Large intestine (tissue), 3 donors: Measurements from ENCODE around the gene BBOF1. TPM values are rescaled to one million over a fixed set of nuclear protein-coding genes. Genes with fewer than 3 reads are reported as not detected.
"Not testable (repeated sequence)": the region's sequence is repeated elsewhere in the genome, so short reads cannot be mapped to it uniquely, and the experiment has no call there.

ENCODE experiments used
- DNase-seq, 2 donors: peaks; one replicate each; pipeline versions ENCODE4 v3.0.0 to v3.0.0-alpha.2; 2013
- H3K27ac ChIP-seq: one replicate; pipeline ENCODE4 v1.5.1; 2013; ENCODE audit warnings: low read length
- H3K27me3 ChIP-seq: 2 replicates; pipeline ENCODE4 v1.6.1; 2013; ENCODE audit warnings: low read length; ENCODE audit not compliant: control insufficient read depth, insufficient read depth
- H3K36me3 ChIP-seq: 2 replicates; pipeline ENCODE4 v1.6.1; 2013; ENCODE audit warnings: low read length; ENCODE audit not compliant: control insufficient read depth, insufficient read depth
- H3K4me1 ChIP-seq: one replicate; pipeline ENCODE4 v1.6.1; 2013; ENCODE audit warnings: low read length; ENCODE audit not compliant: control insufficient read depth, insufficient read depth
- H3K4me3 ChIP-seq: one replicate; pipeline ENCODE4 v1.5.1; 2013; ENCODE audit warnings: low read length
- H3K9me3 ChIP-seq: one replicate; pipeline ENCODE4 v1.6.1; 2013; ENCODE audit warnings: mild to moderate bottlenecking, low read depth, low read length, moderate library complexity; ENCODE audit not compliant: control insufficient read depth
- WGBS: methylation state at CpG from one replicate; pipeline ENCODE4 v1.1.5; 2013; ENCODE audit warnings: low lambda C conversion rate; ENCODE audit not compliant: insufficient coverage; 5-methylcytosine and 5-hydroxymethylcytosine counted together
- polyA plus RNA-seq: library from polyadenylated mRNA; unstranded; fragments of 120-200 nt; gene quantifications from one replicate; pipeline ENCODE4 v1.2.1, GENCODE V29; 2013

The BBOF1 gene
- polyA plus RNA-seq, 1 donor, result 6.9 TPM

- WGBS, result no CpG with 5 or more reads among the region's 1 CpG
- H3K4me3 ChIP-seq, result no peak overlapping the region
- peak overlapping the region; percentile 86 for H3K27ac ChIP-seq
- DNase-seq, result peak; percentile 67 to 87
- H3K27me3 ChIP-seq, result no peaks in the 10 kb centered on the region
- no peaks in the 10 kb centered on the region for H3K9me3 ChIP-seq
- peaks cover 35% of the 10 kb centered on the region for H3K4me1 ChIP-seq
- H3K36me3 ChIP-seq, result peaks cover 2% of the 10 kb centered on the region
These were observed 21.8 kb upstream of the BBOF1 start for GRCh38 chr14:73997108-73997943.

DNA sequence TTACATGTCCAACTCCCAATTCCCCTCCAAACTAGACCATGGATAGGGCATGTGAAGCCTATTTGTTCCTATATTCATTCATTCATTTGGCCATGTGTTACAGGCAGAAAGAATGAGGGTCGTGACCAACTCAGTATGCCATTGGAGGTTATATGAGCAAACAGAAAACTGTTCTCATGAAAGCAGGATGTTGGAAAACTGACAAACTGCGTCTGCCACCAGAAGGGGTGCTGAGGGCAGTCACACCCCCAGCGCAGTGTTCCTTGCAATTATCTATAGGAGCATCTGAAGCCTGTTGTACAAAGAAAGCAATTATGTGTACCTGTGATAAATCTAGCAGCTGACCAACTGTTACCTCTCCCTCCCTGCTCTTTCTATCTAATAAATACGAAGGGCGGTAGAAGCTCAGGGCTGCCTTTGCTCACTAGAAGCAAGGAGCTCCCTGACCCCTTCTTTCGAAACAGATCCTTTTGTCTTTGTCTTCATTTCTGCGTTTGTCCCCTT is 21.2 kb upstream of the BBOF1 start:
- Histone ChIP-seq H3K36me3 (no peaks in the 10 kb centered on the region), H3K4me3 (no peak overlapping the region), H3K4me1 (peaks cover 35% of the 10 kb centered on the region), H3K9me3 (no peaks in the 10 kb centered on the region), H3K27me3 (no peaks in the 10 kb centered on the region), H3K27ac (peak overlapping the region; percentile 86)
- no CpG with 5 or more reads among the region's 7 CpGs for WGBS
- DNase-seq, result peak; percentile 40 to 71

- Histone ChIP-seq H3K27me3 (no peaks in the 10 kb centered on the region), H3K36me3 (peaks cover 5% of the 10 kb centered on the region), H3K27ac (peak overlapping the region; percentile 86), H3K4me1 (peaks cover 35% of the 10 kb centered on the region), H3K4me3 (no peak overlapping the region), H3K9me3 (no peaks in the 10 kb centered on the region)
- 38% methylated on average over 1 of the region's 2 CpGs for WGBS
- peak in 1 of 2 donors; percentile 55 for DNase-seq
These were observed 20.4 kb upstream of the BBOF1 start for GRCh38 chr14:73998726-73999125.

DNA sequence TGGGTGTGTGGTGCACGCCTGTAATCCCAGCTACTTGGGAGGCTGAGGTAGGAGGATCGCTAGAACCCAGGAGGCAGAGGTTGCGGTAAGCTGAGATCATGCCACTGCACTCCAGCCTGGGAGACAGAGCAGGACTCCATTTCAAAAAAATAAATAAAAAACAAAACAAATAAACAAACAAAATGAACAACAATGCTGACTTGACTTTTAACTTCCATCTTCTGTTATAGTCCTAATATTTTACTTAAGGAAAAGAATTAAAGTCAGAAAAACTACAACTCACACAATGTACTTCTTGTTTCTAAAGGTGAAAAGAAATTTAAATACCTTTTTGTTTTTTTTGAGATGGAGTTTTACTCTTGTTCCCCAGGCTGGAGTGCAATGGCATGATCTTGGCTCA is 13.5 kb upstream of the BBOF1 start:
- H3K27ac ChIP-seq, H3K9me3 ChIP-seq, H3K27me3 ChIP-seq, H3K4me3 ChIP-seq, DNase-seq, H3K4me1 ChIP-seq: not testable (repeated sequence)
- H3K36me3 ChIP-seq, result peaks cover 21% of the 10 kb centered on the region
- no CpG with 5 or more reads among the region's 3 CpGs for WGBS

DNA sequence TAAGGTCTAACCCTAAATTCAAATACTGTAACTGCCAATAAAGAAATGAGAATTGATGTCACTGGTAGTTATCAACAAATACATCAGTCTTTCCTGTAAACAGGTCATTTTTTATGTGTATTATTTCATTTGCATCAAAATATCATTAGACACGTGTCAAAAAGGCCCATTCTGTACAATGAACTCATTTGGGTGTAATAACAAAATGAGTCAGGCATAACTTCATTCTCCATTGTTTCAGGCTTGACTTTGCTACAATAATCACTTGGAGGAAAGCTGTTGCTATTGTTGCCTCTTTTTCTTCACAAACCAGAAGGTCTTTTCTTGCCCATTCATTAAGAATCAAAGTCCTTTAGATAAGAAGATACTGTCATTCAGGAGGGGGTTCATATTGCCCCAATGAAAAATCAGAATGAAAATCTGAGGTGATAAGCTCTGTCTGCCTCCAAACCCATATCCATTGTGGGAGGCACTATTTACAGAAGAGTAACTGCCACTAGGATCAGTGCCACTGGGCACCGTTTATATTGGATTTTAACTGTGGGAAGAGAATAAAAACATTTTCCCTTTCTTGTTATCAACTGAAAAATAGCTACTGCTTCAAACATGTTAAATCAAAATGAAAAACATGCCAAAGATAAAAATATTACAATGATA is 10.2 kb upstream of the BBOF1 start:
- Histone ChIP-seq H3K4me3 (no peak overlapping the region), H3K36me3 (peaks cover 25% of the 10 kb centered on the region), H3K4me1 (peaks cover 2% of the 10 kb centered on the region), H3K9me3 (no peaks in the 10 kb centered on the region), H3K27ac (no peak overlapping the region), H3K27me3 (no peaks in the 10 kb centered on the region)
- WGBS, result no CpG with 5 or more reads among the region's 2 CpGs
- DNase-seq, result no peak

DNA sequence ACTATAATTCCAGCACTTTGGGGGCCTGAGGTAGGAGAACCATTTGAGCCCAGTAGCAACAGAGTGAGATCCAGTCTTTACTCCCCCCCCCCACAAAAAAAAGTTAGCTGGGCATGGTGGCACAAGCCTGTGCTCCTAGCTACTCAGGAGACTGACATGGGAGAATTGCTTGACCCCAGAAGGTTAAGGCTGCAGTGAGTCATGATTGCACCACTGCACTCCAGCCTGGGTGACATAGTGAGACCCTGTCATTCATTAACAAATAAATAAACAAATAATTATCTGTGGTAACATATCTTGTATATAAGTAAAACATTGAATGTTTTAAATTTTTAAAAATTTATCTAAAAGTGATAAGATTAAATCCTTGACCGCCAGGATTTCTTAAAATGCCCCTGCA is 4.8 kb upstream of the BBOF1 start:
- H3K27me3 ChIP-seq, result no peaks in the 10 kb centered on the region
- peak; percentile 39 to 55 for DNase-seq
- peak overlapping the region; percentile 55 for H3K27ac ChIP-seq
- H3K4me1 ChIP-seq, result peaks cover 8% of the 10 kb centered on the region
- 63% methylated on average over 1 of the region's 1 CpG for whole genome bisulfite sequencing
- H3K4me3 ChIP-seq, result no peak overlapping the region
- H3K36me3 ChIP-seq, result peaks cover 13% of the 10 kb centered on the region
- H3K9me3 ChIP-seq, result no peaks in the 10 kb centered on the region

- H3K4me3 ChIP-seq, result no peak overlapping the region
- H3K9me3 ChIP-seq, result no peaks in the 10 kb centered on the region
- H3K4me1 ChIP-seq, result peaks cover 13% of the 10 kb centered on the region
- peak overlapping the region; percentile 34 for H3K27ac ChIP-seq
- DNase-seq, result no peak
- no CpG with 5 or more reads among the region's 3 CpGs for WGBS
- H3K27me3 ChIP-seq, result no peaks in the 10 kb centered on the region
- peaks cover 13% of the 10 kb centered on the region for H3K36me3 ChIP-seq
These were observed 4.0 kb upstream of the BBOF1 start for GRCh38 chr14:74015176-74015575.

DNA sequence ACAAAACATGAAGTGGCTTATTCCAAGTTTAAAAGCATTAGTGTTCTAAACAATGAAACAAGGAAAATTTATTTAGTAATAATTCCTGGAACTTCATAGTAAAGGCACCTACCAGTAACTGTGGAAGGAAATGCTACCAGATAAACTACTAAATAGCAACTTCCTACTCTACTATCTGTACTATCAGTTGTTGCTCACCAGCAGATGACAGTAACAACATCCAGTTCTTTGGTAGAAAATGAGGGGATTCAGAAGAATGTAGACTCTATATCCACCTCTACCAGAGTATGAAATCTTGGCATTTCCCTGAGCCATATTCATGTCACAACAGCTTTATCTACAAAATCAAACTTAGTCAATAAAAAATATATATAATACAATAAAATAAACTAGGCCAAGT is 3.2 kb upstream of the BBOF1 start:
- Histone ChIP-seq H3K4me1 (peaks cover 13% of the 10 kb centered on the region), H3K27ac (peak overlapping the region; percentile 34), H3K36me3 (peaks cover 8% of the 10 kb centered on the region), H3K9me3 (no peaks in the 10 kb centered on the region), H3K4me3 (no peak overlapping the region), H3K27me3 (no peaks in the 10 kb centered on the region)
- DNase-seq, result no peak

DNA sequence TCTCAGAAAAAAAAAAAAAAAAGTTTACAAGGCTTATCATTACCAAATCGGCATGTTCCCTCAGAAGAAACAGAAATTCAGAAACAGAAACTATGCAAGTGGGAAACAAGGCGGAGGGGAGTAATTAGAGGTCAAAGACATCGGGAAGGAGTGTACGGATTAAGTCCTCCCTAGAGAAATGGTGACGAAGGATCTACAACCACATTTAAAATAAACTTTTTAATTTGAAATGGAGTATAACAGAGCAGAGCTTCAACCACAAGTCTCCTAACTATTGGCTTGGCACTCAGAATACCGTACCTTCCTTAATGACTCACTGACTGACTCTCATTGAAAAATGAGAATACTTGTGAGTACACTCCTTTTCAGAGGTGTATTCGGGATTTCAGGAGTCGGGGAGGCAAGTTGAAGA is 969 bp upstream of the BBOF1 start:
- 0% methylated on average over 1 of the region's 8 CpGs for WGBS
- Histone ChIP-seq H3K27me3 (no peaks in the 10 kb centered on the region), H3K9me3 (no peaks in the 10 kb centered on the region), H3K4me1 (peaks cover 13% of the 10 kb centered on the region), H3K27ac (peak overlapping the region; percentile 99), H3K36me3 (peaks cover 2% of the 10 kb centered on the region), H3K4me3 (peak overlapping the region; percentile 85)
- DNase-seq, result peak in 1 of 2 donors; percentile 24

- DNase-seq, result peak in 1 of 2 donors; percentile 43
- Histone ChIP-seq H3K27me3 (no peaks in the 10 kb centered on the region), H3K4me1 (peaks cover 6% of the 10 kb centered on the region), H3K4me3 (peak overlapping the region; percentile 80), H3K9me3 (no peaks in the 10 kb centered on the region), H3K36me3 (no peaks in the 10 kb centered on the region), H3K27ac (peak overlapping the region; percentile 94)
- no CpG with 5 or more reads among the region's 21 CpGs for WGBS
These were observed 424 bp downstream of the BBOF1 start for GRCh38 chr14:74019408-74020137.
